Erythroblast (primary cell): Measurements from ENCODE around the gene SLC5A5.

Source experiments
- GATA1 ChIP-seq: IDR thresholded peaks from 2 replicates; pipeline ENCODE4 v1.6.1; 2011; ENCODE audit warnings: low read depth, mild to moderate bottlenecking, control low read depth, low read length, moderate library complexity
- POLR2A ChIP-seq: IDR thresholded peaks from 2 replicates; pipeline ENCODE4 v1.6.1; 2011; ENCODE audit warnings: mild to moderate bottlenecking, low read length

- no peak for TF ChIP-seq POLR2A
- TF ChIP-seq GATA1 = no peak
Measured at GRCh38 chr19:17926044-17926443, 54.3 kb downstream of the SLC5A5 start.
